Measurements from ENCODE around the gene GATA5. TPM values are rescaled to one million over a fixed set of nuclear protein-coding genes. Genes with fewer than 3 reads are reported as not detected.

GATA5 gene
- total and polyA plus RNA-seq, 10 of the 15 experiments (the other 5 are each of a cell fraction or from before 2014, with no cell fraction given), result not detected

DNA sequence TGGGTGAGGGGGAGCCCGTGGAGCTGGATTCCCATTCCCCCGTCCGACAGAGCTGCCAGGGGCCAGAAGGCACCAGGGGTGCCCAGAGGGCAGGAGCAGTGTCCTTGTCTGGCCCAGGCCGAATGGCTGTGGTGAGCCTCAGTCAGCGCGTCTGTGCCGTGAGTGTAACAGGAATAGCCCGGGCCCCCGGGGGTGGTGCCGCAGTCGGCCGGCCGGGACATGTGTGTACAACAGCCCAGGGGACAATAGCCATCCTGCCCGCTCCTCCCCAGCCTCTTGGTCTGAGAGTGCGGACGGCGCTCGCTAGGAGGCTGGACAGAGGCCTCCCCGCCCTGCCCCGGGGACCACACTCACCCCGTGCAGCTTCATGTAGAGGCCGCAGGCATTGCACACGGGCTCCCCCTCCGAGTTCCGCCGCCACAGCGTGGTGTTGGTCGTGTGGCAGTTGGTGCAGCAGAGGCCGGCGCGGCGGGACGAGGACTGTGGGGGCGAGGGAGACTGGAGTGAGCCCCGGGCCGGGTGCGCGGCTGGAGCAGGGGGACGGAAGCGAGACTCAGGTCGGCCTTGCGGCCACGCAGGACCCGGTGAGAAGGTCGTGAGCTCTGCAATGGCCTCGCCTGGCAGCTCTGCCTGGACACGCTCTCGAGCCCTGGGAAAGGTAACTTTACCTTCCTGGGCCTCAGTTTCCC is 9.6 kb downstream of the GATA5 start:
- no TSS peak for BruUV-seq (replicated peaks)
- Histone ChIP-seq H3K9me3 (replicated peaks; ENCODE audit: control insufficient read depth, insufficient read depth, low read length) (no peaks in the 10 kb centered on the region), H3K36me3 (ENCODE audit: control insufficient read depth in 2 of 2, insufficient read depth in 2 of 2, low read length in 1 of 2) (no peaks in the 10 kb centered on the region), H2AFZ (ENCODE audit: control insufficient read depth, low read depth, low read length) (no peak overlapping the region), H3K4me1 (ENCODE audit: control insufficient read depth, insufficient read depth, low read length) (no peaks in the 10 kb centered on the region), H4K20me1 (ENCODE audit: control insufficient read depth, insufficient read depth) (no peaks in the 10 kb centered on the region), H3K27me3 (replicated peaks in 1 of 2; ENCODE audit: control insufficient read depth in 2 of 2, insufficient read depth in 2 of 2, low read length in 1 of 2) (peaks cover 0 to 2% of the 10 kb centered on the region in 2 experiments; a peak in 1 of 4 replicates), H3K4me3 (no peak overlapping the region), H3K4me2 (ENCODE audit: control insufficient read depth, insufficient read depth) (no peak overlapping the region), H3K27ac (ENCODE audit: control insufficient read depth, insufficient read depth) (no peak overlapping the region), H3K79me2 (ENCODE audit: control insufficient read depth, insufficient read depth, low read length) (no peaks in the 10 kb centered on the region), H3K9ac (ENCODE audit: control insufficient read depth, insufficient read depth, low read length) (no peak overlapping the region)
- intact Hi-C loops (cut with micrococcal nuclease; ENCODE audit: unreplicated experiment), result no loop called here
- ChIA-PET SMC1A (ENCODE audit: uncharacterized antibody, unreplicated experiment) (no interaction called here), CTCF (no interaction called here), RAD21 (ENCODE audit: unreplicated experiment) (no interaction called here), POLR2A (no interaction called here)
- no peak for DNase-seq (ENCODE audit: low read depth, low spot score)
- WGBS (ENCODE audit: insufficient coverage, insufficient replicate concordance, low lambda C conversion rate, missing lambda C conversion rate), result 54% methylated on average over 48 of the region's 48 CpGs
- in situ Hi-C loops (cut with MboI), result no loop called here
- TF ChIP-seq PKNOX1 (IDR thresholded peaks at IDR 0.05) (no peak), ZBED1 (IDR thresholded peaks at IDR 0.05; ENCODE audit: borderline replicate concordance) (no peak), ZNF207 (IDR thresholded peaks at IDR 0.05; ENCODE audit: borderline replicate concordance) (no peak), RAD21 (IDR thresholded peaks at IDR 0.05; ENCODE audit: insufficient read depth, low read depth, low read length) (no peak)
- no peak for FAIRE-seq
- no peak for ATAC-seq

DNA sequence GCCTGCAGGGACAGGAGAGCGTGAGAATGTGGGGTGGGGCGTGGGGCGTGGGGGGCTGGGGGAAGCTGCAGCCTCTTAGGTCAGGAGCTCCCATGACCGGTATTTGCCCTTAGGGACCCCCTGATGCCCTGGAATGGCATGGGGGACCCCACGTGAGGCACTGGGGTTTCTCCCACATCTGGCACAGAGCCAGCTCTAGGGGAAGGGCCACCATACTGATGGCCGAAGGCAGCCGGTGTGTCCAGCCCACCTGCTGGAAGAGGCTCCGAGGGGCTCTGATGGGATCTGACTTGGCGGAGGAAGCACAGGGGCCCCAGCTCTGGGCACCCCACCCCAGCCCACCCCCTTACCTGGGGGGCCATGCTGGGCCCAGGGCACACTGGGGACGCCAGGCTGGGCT is 10.8 kb downstream of the GATA5 start:
- FAIRE-seq (no peak), DNase-seq (ENCODE audit: low read depth, low spot score) (no peak), ATAC-seq (no peak)
- no peak for TF ChIP-seq CHD2 (IDR thresholded peaks at IDR 0.05; ENCODE audit: borderline replicate concordance, low read depth, low read length)
- TF ChIP-seq PRDM15 (CRISPR knock-in tag; IDR thresholded peaks at IDR 0.05), result no peak
- TF ChIP-seq ETV6 (conservative IDR thresholded peaks at IDR 0.05 in 1 of 2, IDR thresholded peaks at IDR 0.05 in 1 of 2; ENCODE audit: borderline replicate concordance in 1 of 2, low read depth in 1 of 2), result no peak
- TF ChIP-seq SMC3 (IDR thresholded peaks at IDR 0.05; ENCODE audit: borderline replicate concordance, low read length), result no peak
- WGBS (ENCODE audit: insufficient coverage, insufficient replicate concordance, low lambda C conversion rate, missing lambda C conversion rate), result 54% methylated on average over 9 of the region's 10 CpGs
- BruUV-seq (replicated peaks), result no TSS peak
- ChIA-PET RAD21 (ENCODE audit: unreplicated experiment) (no interaction called here), CTCF (no interaction called here), SMC1A (ENCODE audit: uncharacterized antibody, unreplicated experiment) (no interaction called here), POLR2A (no interaction called here)
- Histone ChIP-seq H3K27me3 (replicated peaks in 1 of 2; ENCODE audit: control insufficient read depth in 2 of 2, insufficient read depth in 2 of 2, low read length in 1 of 2) (no peaks in the 10 kb centered on the region), H3K9ac (ENCODE audit: control insufficient read depth, insufficient read depth, low read length) (no peak overlapping the region), H3K4me3 (no peak overlapping the region), H3K4me1 (ENCODE audit: control insufficient read depth, insufficient read depth, low read length) (no peaks in the 10 kb centered on the region), H3K4me2 (ENCODE audit: control insufficient read depth, insufficient read depth) (no peak overlapping the region), H3K79me2 (ENCODE audit: control insufficient read depth, insufficient read depth, low read length) (no peaks in the 10 kb centered on the region), H3K27ac (ENCODE audit: control insufficient read depth, insufficient read depth) (no peak overlapping the region), H3K36me3 (ENCODE audit: control insufficient read depth in 2 of 2, insufficient read depth in 2 of 2, low read length in 1 of 2) (no peaks in the 10 kb centered on the region), H2AFZ (ENCODE audit: control insufficient read depth, low read depth, low read length) (no peak overlapping the region), H3K9me3 (replicated peaks; ENCODE audit: control insufficient read depth, insufficient read depth, low read length) (no peaks in the 10 kb centered on the region), H4K20me1 (ENCODE audit: control insufficient read depth, insufficient read depth) (no peaks in the 10 kb centered on the region)
- intact Hi-C loops (cut with micrococcal nuclease; ENCODE audit: unreplicated experiment) (no loop called here), in situ Hi-C loops (cut with MboI) (no loop called here)
